Right renal cortex interstitium (tissue), 3 donors: ENCODE measurements around the gene RPTOR. TPM values are rescaled to one million over a fixed set of nuclear protein-coding genes. Genes with fewer than 3 reads are reported as not detected.

Experiments
- DNase-seq, 3 donors: peaks; one replicate each; pipeline ENCODE4 v3.0.0-alpha.2; 2013; ENCODE audit warnings: low read depth in 3 of 3, low spot score in 2 of 3
- polyA plus RNA-seq, 3 donors: library from polyadenylated mRNA; unstranded; fragments of 120-200 nt; gene quantifications; one replicate each; pipeline ENCODE4 v1.2.1, GENCODE V29; 2013; ENCODE audit not compliant: insufficient read length in 3 of 3

RPTOR gene
- polyA plus RNA-seq, 3 donors, result 16.7 to 18.7 (median 17.1) TPM

GRCh38 chr17:80930335-80931279, 386.0 kb downstream of the RPTOR start:
- DNase-seq, result no peak

DNA sequence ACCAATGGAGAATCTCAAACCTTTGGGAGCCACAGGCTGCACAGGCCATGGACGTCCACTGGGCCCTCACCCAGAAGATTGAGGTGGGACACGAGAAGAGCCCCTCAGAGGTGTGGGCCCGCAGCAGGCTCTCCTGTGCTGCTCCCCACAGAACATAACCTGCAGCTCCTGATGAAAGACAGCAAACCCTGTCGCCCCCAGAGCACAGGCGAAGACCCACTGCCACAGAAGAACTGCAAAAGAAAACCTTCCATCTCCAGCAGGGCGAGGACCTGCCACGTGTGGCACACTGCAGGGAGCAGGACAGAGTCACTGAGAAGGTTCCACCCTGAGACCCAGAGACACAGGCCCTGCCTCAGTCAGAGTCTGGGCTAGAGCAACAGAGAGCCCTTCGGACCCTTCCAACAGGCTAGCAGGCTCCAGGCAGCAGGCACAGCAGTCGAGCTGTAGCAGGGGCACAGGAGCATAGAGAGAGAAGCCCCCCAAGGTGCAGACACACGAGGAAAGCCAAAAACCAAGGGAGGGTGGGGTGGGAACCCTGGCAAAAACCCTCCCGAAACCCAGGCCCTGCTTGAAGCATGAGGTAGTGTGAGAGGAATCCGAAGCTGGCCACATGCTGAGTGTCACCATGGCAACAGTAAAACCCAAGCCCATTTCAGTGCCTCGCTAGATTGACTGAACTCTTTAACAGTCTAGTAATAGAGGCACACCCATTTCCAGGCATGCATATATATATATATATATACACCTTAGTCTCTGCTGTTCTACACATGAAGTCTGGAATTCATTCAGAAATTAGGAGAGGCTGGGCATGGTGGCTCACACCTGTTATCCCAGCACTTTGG, 387.0 kb downstream of the RPTOR start:
- DNase-seq, result no peak

- DNase-seq, result no peak
Observed at GRCh38 chr17:80935526-80935925, 390.9 kb downstream of the RPTOR start.

DNA sequence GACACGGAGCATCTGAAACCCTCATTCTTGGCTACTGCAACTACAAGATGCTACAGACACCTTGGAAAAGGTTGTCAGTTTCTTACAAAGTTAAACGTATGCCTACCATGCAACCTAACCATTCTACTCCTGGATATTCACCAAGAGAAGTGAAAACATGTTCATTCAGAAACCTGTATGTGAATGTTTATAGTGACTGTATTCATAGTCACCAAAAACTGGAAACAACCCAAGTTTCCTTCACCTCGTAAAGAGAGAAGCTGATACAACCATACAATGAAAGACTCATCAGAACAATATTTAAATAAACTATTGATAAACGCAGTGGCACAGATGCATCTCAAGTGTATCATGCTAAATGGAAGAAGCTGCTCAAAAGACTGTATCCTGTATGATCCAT, 391.6 kb downstream of the RPTOR start:
- DNase-seq, result no peak

DNA sequence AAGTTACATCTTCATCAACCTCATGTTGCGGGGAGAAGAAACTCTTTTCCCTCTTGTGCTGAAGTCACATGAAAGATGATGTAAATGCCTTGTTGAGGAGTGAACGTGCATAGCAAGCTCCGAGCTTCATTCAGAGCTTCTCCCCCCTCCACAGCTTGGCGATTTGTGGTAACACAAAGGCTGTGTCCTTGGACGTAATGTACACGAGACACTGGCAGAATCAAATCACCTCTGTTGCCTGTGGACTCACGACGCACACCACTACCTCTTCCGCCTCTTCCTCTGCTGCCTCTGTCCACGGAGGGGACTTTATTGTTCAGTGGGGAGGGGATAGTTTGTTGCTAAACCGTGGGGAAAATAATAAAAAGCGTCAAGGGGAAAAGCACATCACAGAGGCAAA, 392.1 kb downstream of the RPTOR start:
- no peak for DNase-seq

DNA sequence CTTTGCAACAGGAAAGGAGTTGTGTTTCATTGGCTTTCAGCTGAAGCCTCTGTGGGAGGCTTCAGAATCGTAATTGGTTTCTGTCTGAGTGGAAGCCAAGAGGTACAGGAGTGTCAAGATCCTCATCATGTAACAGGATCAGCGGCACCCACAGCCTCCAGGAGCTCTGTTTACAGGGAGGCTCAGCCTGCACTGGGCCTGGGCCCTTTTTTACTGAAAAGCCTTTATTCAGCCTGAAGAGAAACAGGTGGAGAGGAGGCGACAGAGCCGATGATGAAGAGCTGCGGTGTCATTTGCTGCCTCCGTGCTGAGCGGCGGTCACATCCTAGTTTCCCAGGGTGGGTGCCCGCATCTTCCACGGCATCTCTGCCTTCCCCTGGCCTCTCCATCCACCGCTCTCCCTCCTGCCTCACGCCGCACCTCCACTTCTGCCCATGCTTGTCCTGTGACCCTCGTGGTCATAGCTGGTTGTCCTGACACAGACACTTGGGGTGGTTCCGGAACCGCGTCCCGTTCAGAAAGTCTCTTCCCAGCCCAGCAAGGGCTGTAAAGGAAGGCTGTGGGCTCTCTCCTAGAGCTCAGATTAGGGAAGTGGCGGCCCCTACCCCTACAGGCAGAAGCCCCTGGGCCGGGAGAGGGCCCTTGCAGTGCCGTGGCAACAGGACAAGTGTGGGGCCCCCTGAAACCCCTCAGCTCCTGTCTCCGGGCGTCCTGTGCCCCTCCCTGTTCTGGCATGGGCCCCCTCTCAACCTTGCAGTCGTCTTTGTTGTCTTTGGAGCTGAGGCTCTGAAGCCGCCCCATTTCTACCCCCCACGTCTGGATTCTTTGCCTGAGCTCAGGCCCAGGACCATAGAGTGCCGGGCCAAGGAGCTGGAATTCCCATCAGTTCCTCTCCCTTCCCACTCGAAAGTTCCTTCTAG, 393.1 kb downstream of the RPTOR start:
- no peak for DNase-seq

DNA sequence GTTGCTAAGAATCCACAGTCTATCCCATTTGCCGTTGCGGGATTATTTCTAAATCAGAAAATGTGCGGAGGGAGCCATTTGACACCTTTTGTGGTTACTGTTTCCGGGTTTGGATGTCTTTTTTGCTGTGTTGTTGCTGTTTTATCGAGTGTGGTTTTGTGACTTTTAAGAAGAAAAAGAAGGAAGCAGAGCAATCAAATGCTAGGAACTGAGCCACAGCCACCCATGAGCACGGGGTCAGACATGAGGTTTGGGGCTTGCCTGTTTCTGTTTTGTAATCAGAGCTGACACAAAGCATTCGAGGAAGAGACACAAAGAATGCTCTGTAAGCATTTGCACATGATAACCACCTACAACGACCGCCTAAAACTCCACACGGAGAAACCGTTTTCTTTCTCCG, 393.9 kb downstream of the RPTOR start:
- no peak for DNase-seq

DNA sequence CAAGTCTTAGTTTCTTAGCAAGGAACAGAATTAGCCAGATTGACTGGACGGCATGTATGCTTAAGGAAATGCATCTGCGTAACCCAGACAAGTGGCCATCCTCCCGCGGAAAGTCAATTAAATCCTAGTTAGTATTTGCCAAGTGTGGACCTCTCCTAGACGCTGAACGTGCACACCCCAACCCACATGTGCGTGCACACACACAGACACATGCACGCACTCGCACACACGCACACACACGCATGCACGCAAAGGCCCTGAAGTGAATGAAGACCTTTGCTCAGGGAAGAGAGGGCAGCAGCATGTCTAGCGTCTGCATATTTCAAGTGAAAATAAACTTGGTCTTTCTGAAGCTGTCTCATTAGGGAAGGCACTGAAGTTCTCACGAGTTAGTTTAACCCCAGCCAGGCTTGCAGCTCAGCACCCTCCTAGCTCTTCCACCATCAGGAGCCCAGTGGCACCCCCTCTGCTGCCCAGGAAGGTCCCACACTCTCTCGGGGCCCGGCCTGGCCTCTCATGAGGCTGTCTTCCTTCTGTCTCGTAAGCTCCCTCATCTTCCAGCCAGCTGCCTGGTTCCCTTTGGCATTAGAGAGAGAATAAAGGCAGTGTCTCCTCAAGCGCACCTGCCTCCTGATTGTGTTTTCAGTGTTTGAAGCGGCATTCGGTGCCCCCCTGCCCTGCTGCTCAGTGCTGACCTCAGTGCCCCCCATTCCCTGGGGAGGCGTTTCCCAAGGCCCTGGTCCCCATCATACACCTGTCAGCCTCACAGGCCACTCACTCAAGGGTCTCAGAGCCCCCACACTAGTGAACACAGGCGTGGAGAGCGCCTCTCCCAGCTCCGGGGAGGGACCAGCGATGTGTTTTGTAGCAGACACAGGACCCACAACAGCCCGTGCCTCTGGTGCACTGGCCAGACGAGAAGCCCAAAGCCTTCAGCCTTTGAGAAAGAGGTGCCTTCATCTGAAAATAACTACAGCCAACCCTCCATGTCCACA, 394.8 kb downstream of the RPTOR start:
- no peak for DNase-seq

DNA sequence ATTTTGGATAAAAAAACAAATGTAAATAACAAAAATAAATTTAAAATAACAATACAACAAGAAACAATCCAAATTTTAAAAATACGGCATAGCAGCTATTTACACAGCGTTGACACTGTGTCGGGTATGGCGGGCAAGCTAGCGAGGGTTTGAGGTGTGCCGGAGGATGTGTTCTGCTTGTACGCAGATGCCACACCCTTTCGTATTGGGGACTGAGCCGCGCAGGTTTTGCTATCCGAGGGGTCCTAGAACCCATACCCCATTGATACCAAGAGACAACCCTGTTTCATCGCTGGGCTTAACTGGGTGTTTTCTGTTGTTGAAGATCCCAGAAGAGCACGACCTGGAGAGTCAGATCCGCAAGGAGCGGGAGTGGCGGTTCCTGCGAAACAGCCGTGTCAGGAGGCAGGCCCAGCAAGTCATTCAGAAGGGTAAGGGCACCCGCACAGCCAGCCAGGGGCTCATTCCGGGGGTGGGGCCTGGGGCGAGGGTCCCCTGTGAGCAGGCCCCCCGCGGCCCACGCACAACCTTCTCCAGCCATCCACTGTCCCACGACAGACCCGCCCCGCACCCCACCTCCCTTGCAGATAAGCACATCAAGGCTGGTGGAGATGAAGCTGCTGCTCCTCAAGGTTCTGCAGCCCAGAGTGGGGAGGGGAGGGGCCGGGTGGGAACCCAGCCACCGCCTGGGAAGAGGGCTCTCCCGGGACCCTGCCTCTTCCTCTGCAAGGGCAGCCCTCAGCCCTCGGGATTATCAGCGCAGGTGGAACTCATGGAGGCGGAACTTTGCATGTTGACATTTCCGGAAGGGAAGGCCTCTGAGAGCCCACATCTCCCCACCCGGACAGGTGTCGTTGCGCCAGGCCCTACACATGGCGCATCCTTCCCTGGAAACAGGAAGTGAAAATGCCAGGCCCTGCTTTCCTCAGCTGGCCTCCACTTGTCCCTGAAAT, 395.8 kb downstream of the RPTOR start:
- DNase-seq, result no peak

GRCh38 chr17:80941171-80941570, 396.5 kb downstream of the RPTOR start:
- no peak for DNase-seq

DNA sequence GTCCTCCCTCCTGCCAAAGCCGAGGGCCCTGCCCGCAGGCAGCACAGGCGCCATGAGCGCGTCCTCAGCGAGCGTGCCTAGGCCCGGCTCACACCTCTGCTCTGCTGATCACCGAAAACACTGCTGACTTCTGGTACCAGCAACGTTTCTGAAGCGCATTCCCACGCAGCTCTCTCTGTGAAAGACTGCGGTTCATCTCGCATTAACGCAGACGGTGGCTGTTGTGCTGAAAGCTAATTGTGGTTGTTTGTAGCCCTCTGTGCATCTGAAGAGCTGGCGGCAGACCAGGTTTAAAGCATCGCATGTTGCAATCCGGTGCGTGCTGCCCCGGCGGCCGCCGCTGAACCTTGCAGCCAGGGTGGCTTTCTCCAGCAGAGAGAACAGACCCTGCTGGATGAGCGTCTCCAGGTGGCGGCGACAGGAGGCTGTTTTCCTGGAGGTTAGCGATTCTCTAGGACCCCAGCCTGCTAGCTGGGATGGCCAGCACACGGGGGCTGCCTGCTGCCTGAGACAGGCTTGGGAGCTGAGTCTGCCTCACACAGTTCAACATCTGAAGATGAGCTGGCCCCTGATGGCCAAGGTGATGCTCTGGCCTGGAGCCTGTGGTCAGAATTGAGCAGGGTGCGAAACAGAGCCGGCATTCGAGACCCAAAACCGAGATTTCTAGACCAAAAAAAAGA, 397.2 kb downstream of the RPTOR start:
- DNase-seq, result no peak

- no peak for DNase-seq
Observed at GRCh38 chr17:80942423-80943345, 398.0 kb downstream of the RPTOR start.

GRCh38 chr17:80943346-80944145, 398.9 kb downstream of the RPTOR start:
- no peak for DNase-seq

GRCh38 chr17:80944326-80944725, 399.7 kb downstream of the RPTOR start:
- no peak for DNase-seq

DNA sequence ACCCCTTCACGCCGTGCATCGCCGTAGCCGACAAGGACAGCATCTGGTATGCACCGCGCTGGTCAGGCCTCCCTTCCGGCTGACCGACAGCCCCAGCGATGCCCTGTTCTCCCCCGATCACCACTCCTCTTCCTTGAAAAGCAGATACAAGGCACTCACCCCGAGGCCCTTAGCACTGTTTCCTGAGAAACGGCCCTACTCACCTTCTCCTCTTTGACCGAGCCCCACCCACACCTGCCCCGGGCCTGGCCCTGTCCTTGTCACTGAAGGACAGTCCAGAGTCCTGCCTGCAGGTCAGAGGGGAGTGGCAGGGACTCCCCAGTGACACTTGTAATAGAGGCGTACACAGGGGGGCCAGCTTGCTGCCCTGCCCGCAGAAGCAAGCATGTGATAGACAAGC, 401.1 kb downstream of the RPTOR start:
- DNase-seq, result no peak

- no peak for DNase-seq
Observed at GRCh38 chr17:80946449-80946848, 401.8 kb downstream of the RPTOR start.
